Islet precursor cell (in vitro differentiated cells): ENCODE results near the gene MTFR1L.
A peak's percentile ranks its signal among the peaks of the same experiment; 100 is the strongest.

Experiments used
- DNase-seq: peaks from one replicate; pipeline ENCODE4 v3.0.0-alpha.2; 2018

Gene MTFR1L

DNA sequence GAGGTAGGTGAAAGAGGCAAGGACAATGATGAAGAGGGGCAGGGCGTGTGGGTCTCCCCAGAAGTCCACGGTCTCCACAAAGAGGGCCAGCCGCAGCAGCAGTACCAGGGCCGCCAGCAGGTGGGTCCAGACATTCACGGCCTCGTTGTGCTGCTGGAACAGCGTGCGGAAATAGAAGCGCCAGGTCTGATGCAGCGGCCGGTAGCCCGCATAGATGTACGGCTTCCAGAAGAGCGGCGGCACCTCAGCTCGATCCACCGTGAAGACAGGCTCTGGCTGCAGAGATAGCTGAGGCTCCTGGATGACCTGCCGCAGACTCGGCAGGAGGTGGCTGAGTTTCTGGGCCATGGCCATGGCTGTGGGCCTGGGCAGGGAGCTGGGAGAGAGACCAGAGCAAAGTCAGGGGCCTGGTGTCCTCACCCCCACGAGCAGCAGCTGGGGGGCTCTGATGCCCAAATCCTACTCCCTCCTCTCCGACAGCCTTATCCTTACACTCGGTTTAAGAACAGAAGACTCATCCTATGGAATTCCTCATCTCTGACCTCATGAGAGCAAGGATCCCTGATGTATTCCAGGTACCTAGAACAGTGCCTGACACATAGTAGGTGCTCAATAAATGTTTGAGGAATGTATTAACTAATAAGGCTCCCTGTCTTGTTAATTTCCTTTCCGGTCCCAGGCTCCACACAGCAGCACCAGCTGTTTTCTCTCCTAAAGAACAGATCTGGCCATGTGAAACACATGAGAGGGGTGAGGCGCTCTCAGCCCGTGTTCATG, 43.9 kb downstream of the MTFR1L start:
- DNase-seq: no peak

DNA sequence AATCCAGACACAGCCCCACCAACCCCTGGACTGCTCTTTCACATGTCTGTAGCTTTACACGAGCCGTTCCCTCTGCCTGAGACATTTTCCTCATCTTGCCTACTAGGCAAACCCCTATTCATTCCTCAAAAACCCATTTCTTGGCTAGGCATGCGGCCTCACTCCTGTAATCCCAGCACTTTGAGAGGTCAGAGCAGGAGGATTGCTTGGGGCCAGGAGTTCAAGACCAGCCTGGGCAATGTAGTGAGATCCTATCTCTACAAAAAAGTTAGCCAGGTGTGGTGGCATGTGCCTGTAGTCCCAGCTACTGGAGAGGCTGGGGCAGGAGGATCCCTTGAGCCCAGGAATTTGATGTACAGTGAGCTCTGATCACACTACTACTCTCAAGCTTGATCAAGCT, 44.7 kb downstream of the MTFR1L start:
- DNase-seq: no peak

DNA sequence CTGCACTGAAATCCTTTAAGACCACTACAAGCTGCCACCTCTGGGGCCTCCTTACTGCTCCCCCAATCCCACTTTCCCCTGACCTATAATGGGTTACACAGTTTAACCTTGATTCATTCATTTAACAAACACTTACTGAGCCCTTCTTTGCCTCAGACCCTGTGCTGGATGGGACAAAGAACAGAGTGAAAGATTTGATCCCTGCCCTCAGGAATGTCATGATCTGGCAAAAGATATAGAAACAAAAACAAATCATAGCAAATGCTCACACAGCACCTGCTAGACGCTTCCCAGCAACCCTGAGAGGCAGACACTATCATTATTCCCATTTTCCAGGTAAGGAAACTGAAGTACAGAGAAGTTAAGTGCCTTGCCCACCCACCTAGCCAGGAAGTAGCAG, 46.5 kb downstream of the MTFR1L start:
- no peak for DNase-seq

DNA sequence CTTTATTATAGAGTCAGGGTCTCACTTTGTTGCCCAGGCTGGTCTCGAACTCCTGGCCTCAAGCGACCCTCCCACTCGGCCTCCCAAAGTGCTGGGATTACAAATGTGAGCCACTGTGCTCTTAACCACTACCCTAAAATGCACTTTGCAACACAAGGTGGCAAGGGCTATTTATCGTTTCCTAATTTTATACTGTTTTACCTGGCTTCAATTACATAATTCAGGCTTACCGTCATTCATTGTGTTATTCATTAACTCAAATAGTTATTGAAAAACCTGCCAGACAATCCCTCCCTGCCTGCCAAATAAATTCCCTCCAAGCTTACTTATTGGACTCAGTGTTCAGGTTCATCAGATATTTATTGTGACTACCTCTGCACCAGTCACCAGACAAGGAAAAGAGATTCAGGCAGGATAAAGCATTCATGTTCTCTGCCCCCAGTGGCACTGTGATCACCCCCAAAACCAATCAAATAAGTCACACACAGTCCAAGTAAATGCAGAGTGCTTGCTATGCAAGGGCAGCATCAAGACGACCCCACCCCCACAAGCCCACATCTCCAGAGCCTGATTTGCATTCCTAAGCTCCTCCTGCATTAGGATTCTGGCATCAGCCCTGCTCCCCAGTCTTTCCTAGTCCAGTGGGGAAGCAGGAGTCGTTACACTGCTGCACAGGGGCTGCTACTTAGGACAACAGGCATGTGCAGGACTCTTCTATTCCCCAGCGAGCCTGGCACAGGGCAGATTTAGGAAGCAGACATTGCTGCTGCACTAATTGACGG, 47.6 kb downstream of the MTFR1L start:
- no peak for DNase-seq

DNA sequence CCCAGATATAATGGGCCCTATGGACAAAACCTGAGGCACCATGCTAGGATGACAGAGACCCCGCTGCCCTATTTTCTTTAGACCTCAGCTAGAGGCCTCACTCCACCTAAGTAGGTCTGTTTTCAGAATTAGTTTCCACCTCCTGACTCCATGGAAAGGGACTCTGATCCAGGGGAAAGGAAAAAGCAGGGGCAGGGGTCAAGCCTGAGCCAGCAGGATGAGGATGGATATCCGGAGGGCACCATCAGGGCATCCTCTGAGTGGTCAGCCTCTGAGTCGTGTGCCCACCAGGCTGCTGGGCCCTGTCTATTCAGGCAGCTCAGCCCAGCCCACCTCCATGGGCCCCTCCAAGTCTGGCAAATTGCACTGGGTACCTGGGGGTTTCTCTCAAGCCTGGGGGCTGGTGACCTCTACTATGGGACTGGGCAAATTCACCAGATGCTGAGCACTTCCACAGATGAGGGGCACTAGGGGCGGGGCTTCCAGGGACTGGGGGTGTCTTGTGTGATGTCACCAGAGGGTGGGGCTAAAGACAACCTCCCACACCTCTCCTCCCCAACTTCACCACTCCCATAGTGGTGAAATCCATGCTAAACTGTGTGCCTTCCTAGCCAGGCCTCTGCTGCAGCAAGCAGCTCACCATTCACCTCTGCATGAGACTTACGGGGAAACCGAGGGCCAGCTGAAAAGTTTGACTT, 50.3 kb downstream of the MTFR1L start:
- no peak for DNase-seq

DNA sequence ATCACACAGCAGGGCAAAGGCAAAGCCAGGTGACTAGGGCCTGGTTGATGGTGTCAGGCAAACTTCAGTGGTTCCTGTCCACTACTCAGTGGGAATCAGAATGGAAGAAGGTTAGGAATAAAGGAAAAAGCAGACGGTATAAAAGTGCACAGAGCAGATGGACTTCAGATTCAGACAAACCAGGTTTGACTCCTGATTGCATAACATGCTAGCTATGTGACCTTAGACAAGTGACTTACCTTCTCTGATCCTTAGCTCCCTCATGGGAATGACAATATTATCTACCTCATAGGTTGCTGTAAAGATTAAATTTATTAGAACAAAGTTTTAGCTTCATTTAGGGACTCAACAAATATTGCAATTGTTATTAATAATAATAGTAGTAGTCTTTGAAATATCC, 50.9 kb downstream of the MTFR1L start:
- DNase-seq: no peak

DNA sequence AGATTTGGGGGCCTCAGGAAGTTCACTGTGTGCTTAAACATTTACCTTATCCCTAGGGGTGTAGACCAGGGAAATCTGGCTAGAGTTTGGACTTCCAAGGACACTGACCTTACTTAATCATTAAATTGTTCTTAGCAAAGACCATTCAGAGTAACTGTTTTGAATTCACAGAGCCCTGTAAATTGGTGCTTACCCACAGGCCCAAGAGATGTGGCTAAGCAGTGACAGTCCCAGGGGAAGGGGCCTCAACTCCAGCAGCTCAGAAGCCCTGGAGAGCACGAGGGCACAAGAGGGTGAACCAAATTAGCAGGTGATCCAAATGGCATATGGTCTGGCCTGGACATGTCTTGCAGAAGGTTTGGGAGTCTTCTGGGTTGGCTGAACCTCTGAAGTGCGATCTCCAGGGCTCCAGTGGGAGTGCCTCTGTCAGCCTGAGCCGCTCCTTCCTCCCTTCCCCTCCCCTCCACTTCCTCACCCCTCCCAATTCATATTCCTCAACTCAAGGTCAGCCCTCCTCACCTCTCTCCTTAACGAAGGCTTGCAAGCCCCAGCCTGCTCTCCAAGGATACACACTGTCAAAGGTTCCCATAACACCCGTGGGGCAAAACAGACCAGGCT, 51.4 kb downstream of the MTFR1L start:
- DNase-seq: no peak

DNA sequence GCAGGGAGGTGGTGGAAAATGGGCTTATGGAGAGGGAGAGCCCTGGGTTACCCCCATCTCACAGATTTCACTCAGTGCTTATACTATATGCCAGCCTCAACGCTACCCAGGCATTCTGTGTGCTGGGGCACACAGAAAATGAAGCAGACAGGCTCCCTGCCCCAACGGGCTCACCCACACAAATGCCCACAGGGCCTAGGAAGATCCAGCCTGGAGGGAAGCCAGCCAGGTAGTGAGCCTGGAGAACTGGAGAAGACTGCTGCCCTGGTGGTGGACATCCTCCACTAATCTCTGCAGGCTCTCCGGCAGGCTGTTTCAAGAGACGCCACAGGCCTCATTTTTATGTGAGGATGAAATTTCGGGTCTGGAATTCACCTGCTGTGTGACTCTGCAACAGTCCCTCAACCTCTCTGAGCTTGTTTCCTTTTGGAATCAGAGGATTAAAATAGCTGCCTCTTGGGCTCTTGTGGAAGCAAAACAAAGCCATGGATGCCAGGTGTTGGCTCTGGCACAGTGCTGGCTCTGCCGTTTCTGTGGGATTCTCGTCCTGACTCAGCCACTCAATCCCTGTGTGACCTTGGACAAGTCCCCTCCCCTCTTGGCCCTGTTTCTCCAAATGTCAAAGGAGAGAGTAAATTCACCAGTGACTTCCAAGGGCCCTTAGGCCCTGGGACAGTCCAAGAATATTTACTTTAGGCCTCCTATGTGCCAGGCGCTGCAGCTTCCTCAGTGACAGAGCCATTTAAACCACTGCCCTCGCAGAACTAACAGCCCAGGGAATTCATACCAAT, 52.1 kb downstream of the MTFR1L start:
- no peak for DNase-seq

DNA sequence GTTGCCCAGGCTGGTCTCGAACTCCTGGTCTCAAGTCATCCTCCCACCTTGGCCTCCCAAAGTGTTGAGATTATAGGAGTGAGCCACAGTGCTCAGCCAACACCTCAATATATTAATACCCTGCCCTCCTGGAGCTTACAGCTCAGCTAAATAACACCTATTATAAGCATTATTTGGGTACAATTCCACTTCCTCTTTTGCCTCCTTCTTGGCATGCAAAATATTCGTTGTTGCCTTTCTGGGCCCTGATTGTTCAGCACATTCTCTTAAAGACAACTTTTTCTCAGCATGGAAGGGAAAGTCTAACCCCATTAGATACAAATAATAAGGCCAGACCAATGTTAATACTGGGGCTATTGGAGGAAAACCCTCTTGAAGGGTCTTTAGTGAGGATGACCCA, 53.0 kb downstream of the MTFR1L start:
- DNase-seq: no peak

DNA sequence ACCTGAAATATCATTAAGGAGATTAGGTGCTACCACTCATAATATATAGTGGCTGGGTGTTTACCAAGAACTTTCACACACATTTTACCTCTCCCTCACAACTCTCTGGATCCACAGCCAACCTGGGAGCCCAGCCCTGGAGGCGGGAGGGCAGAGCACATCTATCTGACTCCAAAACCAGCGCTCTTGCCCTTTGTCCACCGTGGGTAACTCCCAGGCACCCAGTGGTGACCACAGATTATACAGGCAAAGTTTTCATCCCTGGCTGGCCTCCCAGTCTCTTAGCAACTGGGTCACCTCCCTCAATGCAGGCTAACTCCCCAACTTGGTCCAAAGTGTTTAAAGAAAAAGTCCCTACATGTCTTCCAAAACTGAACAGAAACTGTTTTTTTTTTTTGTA, 53.4 kb downstream of the MTFR1L start:
- DNase-seq: no peak

DNA sequence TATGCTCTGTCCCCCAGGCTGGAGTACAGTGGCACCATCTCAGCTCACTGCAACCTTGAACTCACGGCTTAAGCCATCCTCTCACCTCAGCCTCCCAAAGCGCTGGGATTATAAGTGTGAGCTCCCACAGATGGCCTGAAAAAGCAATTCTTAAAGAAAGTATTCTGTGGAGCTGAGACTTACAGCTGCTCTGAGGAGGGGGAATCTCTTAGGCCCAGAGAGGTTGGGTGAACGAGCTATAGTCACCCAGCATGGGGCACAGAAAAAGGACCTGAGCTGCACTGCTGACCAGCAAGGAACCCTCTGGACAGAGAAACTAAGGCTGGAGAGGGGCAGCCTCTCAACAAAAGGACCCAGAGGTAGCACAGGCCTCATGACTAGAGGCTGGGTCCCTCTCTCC, 54.5 kb downstream of the MTFR1L start:
- DNase-seq: no peak

DNA sequence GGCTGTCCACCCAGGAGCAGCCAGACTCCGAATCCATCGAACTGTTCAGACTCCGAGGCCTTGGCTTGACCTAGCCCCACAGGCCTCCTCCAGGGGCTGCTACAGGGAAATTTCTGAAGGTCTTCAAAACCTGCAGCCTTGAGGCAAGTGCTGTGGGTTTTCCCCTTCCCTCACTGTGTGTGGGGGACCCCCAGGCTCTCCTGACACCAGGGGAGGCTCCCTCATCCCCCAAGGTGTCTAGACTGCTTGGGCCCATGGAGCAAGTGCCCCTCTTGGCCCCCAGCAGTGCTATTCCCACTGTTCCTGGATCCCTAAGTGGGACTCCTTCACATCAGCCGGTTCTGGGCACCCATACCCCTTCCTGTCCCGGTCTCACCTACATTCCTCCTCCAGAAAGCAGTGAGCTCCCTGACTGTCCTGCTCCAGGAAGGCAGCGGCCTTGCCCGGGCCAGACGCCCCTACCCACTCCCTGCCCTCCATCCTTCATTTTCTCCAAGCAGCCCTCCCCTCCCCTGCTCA, 54.9 kb downstream of the MTFR1L start:
- no peak for DNase-seq

DNA sequence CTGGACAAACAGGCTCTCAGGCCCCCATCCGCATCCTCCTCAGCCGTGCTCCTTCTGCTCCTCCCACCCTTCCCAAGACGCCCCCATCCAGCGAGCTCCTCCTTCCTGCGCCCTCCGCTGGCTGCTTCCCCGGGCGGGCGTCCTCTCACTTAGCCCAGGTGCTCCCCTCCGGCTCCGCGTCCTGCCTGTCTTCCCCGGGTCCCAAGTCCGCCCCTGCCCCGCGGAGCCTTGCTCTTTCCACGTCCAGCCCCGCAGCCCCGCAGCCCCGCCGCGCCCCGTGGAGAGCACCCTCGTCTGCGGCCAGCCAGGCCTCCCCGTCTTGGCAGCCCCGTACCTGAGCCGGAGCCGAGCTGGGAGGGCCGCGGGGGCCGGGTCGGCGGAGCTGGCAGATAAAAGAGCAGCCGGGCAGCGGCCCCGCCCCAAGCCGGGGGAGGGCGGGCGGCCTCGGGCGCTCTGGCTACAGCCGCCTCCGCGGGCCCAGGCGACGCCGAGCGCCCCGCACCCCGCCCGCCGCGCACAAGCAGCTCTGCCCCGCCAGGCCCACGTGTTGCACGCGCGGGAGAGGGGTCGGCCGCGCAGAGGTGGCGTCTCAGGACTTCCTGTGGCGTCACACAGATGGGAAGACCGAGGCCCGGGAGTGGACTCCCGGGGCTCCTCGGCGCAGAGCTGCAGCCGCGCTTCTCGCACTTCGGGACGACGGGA, 55.6 kb downstream of the MTFR1L start, which contains the start of gene PAQR7:
Gene PAQR7, minus strand, starts transcription at position 555 of the 702 bp plus-strand sequence. CDS start 11,869 bp downstream, outside the sequence.
- peak; percentile 92 for DNase-seq

DNA sequence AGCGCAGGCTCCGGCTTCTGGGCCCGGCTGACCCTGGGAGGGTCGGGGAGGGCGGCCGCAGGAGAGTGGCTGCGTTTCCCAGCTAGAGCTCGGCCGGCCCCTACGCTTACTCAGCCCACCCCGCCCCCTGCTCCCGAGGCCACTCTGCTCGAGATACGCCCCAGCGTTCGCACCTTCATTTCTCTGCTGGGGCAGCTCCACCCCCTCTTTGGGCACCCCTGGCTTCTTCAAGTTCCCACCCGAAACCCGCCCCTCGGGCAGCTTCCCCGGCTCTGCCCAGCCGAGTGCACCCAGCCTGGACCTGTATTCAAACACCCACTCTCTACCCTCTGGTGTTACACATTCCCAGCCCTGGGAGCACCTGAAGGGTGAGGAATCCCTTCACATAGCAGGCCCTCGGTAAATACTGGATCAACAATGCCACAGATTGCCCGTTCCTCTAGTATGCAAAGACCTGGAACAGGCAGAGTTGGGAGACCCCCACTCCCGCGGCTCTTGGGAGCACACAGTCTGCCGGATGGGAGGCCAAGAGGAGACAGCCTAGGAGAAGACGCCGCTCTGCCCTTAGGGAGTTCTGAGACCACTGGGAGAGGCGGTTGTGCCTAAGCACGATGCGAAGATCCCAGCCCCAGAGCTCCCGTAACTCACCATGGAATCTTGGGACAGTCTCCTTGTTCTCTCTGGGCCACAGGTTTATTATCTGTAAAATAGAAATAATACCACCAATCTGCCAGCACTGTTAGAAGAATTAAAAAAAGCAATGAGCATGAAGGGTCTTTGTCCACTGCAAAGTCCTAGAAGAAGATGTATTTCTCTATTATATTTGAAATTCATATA, 56.3 kb downstream of the MTFR1L start:
- DNase-seq: no peak

DNA sequence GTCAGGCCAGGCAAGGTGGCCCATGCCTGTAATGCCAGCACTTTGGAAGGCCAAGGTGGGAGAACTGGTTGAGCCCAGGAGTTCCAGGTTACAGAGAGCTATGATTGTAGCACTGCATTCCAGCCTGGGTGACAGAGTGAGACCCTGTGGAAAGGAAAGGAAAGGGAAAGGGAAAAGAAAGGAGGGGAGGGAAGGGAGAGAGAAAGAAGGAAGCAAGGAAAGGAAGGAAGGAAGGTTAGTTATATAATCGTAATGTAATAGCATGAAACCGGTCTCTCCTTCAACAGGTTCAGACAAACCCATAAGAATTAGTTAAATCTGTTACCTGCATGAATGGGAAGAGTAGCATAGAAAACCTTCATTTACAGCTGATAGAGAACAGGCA, 56.9 kb downstream of the MTFR1L start:
- no peak for DNase-seq

DNA sequence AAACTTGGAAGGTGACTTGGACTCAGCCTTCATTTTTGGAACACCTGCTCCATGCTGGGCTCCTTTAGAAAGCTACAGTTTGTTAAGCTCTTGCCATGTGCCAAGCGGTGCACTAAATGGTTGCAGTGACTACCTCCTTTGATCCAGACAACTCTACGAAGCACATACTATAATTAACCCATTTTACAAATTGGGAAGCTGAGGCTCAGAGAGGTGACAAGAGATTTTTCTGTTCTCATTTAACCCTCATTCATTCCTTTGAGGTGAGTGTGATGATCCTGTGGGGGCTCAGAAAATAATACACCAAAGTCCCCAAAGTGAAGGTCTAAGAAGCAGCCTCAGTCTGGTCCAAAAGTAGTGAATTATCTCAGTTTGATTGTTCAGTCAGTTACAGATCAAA, 57.4 kb downstream of the MTFR1L start:
- no peak for DNase-seq

DNA sequence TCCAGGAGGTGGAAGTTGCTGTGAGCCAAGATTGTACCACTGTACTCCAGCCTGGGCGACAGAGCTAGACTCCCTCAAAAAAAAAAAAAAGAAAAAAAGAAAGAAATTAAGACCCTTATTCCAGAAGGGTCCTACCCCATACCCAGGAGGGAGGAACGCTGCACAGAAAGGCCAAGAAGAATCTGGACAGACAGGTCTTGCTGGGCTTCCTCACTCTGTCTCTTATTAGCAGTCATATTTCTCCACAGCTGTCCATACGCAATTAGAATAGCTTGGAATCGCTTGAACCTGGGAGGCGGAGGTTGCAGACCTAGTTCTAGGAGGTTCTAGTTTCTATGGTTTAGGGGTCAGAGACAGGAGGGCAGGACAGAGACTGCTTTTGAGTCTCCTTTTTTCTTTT, 58.9 kb downstream of the MTFR1L start:
- DNase-seq: no peak

DNA sequence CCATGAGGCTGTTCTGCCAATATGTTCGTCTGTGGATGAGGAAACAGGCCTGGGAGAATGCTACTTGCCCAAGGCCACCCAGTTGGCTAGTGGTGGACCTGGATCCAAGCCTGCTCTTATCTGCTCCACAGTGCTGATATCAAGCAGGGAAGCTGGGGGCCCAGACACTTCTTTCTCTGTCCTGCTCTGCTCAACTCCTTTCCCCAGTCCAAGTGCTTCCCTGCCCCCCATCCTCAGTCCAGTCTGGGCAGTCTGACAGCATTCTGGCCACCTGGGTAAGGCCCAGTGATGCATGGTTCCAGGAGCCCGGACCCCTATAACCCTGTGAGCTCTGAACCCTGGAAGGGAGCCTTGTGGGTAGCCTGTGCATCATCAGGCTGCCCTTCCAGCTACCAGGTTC, 59.9 kb downstream of the MTFR1L start:
- DNase-seq: no peak

DNA sequence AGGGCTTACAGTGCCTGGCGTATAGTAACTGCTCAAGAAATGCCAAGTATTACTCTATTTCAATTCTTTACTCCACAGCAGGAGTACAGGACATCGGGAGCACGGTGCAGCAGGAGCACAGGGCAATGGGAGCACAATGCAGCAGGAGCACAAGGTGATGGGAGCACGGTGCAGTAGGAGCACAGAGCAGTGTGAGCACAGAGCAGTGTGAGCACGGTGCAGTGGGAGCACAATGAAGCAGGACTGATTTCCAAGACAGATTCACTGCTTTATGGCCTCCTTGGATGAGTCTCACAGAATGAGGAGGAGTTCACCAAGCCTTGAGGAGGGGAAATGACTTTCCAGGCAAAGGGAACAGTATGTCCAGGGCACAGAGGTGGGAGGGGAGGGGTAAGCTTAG, 60.8 kb downstream of the MTFR1L start:
- no peak for DNase-seq

DNA sequence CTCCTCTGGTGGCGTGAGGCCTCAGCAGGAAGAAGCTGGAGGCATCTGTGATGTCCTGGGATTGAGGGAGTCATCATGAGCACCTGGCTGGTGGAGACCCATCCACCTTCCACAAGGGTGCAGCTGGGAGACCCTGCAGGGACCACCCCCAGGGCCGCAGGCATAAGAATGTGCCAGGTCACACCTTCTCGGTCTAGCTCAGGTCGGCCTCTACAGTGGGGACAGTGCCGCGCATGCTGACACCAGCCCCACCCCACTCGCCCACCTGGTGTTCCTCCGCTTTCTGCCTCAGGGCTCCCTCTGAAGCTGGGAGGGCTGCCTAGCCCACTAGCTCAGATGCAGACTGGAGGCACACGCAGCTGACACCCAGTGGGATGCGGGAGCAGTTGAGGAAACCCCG, 61.5 kb downstream of the MTFR1L start:
- no peak for DNase-seq
